GM15510 (cell line): ENCODE data around the gene MC1R.

Experiments
- POLR2A ChIP-seq: IDR thresholded peaks from 3 replicates; pipeline ENCODE4 v1.6.1; 2011; ENCODE audit warnings: borderline replicate concordance; ENCODE audit not compliant: insufficient read length; ENCODE audit errors: extremely low read depth

The MC1R gene

DNA sequence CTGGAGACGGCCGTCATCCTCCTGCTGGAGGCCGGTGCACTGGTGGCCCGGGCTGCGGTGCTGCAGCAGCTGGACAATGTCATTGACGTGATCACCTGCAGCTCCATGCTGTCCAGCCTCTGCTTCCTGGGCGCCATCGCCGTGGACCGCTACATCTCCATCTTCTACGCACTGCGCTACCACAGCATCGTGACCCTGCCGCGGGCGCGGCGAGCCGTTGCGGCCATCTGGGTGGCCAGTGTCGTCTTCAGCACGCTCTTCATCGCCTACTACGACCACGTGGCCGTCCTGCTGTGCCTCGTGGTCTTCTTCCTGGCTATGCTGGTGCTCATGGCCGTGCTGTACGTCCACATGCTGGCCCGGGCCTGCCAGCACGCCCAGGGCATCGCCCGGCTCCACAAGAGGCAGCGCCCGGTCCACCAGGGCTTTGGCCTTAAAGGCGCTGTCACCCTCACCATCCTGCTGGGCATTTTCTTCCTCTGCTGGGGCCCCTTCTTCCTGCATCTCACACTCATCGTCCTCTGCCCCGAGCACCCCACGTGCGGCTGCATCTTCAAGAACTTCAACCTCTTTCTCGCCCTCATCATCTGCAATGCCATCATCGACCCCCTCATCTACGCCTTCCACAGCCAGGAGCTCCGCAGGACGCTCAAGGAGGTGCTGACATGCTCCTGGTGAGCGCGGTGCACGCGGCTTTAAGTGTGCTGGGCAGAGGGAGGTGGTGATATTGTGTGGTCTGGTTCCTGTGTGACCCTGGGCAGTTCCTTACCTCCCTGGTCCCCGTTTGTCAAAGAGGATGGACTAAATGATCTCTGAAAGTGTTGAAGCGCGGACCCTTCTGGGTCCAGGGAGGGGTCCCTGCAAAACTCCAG lies 1.1 kb downstream of the MC1R start:
- no peak for TF ChIP-seq POLR2A

DNA sequence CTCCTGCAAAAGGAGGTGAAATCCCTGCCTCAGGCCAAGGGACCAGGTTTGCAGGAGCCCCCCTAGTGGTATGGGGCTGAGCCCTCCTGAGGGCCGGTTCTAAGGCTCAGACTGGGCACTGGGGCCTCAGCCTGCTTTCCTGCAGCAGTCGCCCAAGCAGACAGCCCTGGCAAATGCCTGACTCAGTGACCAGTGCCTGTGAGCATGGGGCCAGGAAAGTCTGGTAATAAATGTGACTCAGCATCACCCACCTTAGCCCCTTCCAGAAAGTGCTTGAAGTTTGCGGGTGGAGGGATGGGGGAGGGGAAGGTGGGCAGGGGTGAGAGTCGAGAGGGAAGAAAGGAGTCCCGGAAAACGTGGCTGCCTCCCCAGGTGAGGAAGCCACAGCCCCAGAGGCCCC lies 2.1 kb downstream of the MC1R start:
- TF ChIP-seq POLR2A = no peak

DNA sequence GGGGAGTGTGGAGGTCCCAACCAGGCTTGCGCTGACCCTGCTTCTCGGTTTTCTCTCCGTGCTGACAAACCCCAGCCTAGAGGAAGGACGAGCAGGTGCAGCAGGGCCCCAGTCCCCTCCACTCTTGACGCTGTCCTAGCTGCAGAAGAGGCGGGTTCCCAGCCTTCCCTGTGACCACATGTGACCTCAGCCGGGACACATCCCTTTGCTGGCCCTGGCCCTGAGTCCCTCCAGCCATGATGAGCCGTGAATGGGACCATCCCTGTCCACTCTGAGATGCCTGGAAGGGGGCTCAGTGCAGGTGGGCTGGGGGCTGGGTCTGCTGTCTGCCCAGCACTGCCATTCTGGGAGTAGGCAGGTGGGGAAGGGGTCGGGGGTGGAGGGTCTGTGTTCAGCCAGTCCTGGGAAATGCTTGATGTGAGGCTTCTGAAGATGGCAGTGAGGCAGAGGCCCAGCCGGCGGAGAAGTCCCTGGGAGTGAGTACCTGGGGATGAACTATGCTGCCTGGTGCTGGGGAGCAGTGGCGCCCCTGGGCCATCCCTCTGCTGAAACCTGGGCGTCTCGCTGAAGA lies 2.6 kb downstream of the MC1R start:
- TF ChIP-seq POLR2A = no peak

DNA sequence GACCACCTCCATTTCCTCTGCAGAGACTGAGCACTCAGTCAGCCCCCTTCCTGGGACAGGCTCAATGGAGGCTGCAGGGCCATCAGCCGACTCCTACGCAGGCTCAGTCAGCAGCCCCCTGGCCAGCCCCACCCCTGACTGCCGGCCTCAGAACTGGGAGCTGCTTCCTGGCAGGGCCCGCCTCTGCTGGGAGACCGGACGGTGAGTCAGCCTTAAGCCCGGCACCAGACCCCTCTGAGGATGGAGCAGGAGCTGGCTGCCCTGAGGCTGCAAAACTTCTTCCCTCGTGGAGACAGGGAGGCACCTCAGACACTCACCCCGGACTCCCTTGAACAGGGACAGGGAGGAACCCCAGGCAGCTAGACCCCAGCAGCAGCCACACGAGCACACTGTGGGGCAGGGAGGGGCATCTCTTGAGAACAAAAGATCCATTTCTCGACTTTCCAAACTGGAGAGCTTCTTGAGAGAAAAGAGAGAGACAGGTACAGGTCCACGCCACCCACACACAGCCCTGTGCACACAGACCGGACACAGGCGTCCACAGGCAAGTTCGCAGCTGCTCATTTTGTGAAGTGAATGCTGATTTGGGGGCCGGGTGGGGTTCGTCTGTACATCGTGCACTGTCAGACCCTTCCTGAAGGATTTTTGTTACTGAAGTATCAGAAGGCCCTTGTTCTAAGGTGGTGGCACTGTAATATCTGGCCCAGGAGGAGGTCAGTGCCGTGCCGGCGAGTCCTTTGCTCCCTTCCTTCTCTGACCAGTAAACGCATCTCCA lies 3.2 kb downstream of the MC1R start:
- no peak for TF ChIP-seq POLR2A

DNA sequence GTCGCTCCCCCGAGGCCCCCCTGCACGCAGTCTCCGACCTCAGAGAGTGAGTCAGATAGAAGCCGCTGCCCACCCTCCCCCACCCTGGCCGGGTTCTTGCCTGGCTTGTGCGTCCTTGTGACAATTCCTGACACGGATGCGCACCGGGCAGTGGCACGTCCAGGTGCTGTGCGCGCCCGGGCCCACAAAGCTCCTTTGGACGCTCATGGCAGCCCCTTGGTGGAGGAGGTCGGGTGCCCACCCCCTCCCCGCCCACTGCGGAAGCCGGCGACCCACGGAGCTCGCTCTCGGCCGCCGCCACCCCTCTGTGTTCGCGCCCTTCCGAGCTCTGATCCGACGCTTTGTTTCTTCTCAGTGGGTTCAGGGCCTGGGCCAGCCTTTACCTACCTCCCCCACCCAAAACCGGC lies 3.8 kb downstream of the MC1R start:
- TF ChIP-seq POLR2A = no peak

DNA sequence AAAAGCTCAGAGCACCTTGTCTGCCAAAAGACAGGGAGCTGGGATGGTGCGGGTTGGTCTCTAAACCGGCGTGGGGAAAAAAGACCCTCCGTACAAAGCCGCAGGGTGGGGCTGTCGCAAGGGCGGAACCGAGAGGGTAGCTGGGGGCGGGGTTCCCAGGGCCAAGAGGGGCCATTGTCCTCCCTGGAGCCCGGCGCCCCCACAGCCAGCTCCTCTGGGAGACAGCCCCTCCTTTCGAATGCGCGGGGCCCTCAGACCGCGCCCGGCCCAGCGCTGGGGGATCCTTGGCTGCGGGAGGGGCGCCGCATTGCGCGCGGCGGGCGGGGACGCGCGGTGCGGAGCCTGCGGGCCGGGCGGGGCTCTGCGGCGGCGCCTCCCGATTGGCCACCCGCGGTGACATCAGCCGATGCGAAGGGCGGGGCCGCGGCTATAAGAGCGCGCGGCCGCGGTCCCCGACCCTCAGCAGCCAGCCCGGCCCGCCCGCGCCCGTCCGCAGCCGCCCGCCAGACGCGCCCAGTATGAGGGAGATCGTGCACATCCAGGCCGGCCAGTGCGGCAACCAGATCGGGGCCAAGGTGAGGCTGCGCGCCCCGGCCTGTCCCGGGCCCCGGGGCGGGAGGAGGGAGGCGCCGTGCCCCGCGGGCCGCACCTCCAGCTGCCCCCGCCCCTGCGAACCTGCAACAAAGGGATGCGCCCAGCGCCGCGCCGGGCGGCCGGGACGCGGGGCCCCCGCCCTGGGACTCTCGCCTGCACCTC lies 4.4 kb downstream of the MC1R start, which contains the start of gene TUBB3:
TUBB3 (plus strand) TSS at position 459 of the 756 bp plus-strand sequence; CDS start at position 519, 60 bp downstream.
- peak; percentile 52 for TF ChIP-seq POLR2A

DNA sequence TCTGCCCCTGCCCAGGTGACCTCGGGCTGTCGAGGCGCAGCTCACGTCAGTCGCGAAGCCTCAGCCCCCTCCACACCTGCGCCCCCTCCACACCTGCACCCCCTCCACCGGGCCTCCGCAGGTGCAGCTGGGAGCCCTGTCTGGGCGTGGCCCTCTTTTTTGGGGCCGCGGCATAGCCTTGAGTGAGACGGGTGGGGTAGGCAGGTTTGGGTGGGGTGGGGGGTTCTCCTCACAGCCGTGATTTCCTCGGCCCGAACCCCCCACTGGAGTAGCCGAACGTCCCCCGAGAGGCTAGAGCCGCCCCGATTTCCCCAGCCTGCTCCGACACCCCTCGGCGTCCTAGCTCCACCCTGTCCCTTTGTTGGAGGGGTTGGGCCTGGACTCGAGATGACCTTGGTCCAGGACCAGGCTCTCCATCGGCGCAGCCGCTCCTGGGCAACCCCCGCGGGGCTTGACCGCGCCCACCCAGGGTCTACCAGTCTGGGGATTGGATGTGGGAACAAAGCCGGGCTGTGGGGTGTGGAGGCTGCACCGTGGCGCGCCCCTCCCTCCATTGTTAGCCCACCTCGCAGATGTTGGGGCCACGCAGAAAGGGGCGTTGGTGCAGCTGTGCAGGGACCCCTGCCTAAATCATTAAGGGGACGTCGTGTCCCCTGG lies 5.1 kb downstream of the MC1R start:
- TF ChIP-seq POLR2A = no peak

DNA sequence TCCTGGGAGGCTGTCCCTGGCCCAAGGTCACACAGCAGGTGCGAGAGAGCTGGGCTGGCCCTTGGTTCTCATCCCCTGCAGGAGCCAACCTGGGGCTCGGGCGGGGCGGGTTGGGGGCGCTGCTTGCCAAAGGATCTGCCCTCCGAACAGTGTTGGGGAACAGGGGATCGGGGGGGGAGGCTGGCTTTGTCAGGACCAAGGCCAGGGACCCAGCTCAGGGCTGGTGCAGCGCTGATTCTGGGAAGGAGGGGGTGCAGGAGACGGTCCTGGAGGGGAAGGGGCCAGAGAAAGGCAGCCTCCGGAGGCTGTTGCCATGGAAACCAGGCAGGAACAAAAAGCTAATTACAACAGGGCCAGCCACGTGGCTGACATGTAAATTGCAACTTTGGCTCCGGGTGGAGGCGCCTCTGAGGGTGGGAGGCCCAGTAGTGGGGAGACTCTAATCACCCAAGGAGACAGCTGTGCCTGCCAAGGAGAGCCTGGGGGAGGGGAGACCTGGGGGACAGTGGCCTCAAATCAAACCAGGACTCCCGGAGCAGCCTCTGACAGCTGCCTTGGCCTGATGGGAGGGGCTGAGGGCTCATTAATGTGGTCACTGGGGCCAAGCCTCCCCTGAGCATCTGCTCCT lies 5.7 kb downstream of the MC1R start:
- TF ChIP-seq POLR2A = no peak

DNA sequence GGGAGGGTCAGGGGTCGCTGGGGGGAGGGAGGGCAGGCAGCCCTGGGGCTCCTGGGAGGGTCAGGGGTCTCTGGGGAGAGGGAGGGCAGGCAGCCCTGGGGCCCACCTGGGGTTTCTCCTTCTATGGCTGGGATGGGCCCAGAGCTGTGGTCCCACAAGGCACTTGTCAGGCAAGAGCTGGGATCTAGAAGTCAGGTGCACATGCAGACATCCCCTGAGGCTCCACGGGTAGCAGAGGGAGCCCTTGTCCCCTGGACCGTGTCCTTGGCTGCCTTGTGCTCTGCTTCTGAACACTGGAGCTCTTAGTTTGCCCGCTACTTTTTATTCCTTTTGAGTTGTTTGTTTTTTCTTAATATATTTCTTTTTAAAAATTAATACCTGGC lies 6.3 kb downstream of the MC1R start:
- no peak for TF ChIP-seq POLR2A

DNA sequence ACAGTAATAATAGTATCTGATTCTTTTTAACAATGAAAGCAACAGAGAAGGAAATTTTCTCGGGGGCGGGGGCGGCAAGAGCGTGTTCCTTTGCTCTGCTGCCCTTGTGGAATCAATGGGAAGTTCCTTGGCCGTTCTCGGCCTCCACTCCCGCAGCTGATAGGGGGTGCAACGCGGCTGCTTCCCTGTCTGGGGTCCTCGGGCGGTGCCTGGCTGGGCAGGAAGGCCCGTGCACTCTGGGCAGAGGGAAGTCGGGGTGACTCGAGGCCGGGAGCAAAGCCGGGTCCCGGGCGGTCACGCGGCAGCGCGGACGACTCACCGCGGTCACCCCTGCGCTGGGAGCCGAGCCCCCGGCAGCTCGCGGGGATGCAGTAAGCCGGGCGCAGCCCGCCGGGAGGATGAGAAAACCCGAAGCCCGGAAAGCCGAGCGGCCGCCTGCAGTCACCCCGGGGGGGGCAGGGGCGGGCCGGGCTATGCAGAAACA lies 7.0 kb downstream of the MC1R start:
- TF ChIP-seq POLR2A = no peak

DNA sequence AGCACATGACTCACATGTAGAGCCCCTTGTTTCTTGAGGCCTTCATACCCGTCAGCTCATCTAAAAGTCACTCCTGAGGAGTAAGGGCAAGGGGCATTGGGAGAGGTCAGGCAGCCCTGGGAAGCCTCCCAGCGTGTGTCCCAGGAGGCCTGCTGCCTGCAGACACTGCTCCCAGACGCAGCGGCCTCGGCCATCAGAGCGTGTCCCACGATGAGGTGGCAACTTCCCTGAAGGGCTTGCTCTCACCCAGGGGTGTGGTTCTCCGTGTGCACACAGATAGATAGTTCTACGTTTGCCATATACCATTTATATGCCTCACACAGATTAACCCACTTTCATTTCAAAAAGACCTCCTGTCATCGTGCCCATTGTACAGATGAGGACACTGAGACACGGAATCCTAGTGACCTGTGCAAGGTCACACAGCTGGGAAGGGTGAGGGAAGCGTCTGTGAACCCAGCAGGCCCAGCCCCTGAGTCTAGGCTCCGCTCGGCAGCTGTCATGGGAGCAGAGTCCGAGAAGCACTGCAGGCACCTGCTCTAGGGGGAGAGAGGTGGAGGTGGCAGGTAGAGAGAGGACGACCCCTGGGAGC lies 12.7 kb downstream of the MC1R start:
- TF ChIP-seq POLR2A = no peak

DNA sequence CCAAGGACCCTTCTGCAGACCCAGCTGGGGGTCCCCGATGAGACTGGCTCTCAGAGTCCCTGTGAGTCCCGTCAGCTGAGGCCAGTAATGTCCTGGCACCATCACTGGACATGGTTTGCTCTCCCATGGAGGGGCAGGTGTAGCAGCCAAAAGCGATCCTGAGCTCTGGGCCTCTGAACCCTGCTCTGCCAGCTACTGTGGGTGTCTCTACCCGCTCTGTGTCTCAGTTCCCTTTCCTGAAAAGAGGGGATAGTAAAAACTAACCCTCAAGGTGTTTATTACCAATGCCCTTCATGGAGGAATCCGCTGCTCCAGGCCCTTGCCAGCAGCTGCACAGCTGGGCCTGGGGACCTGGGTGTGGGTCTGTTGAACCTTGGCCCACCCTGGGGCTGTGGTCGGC lies 13.3 kb downstream of the MC1R start:
- no peak for TF ChIP-seq POLR2A
